OCI-LY7 (cell line): Measurements from ENCODE around the gene KIAA1328. TPM values are rescaled to one million over a fixed set of nuclear protein-coding genes. Genes with fewer than 3 reads are reported as not detected.

Experiments
- BruUV-seq: library from RNA; stranded (reverse); fragments of 400-500 nt; replicated peaks from 2 replicates; lab custom pipeline; 2021; lab: Mats Ljungman, UMichigan
- CTCF ChIA-PET: fragments of 300-600 bp; sonication (Branson Sonifier 250); formaldehyde crosslinking; loops from one replicate; lab custom pipeline; 2022; ENCODE audit warnings: antibody characterized with exemption; ENCODE audit not compliant: unreplicated experiment; lab: Charles Lee
- POLR2A ChIA-PET: fragments of 300-600 bp; sonication (Branson Sonifier 250); formaldehyde crosslinking; loops from one replicate; lab custom pipeline; 2022; ENCODE audit warnings: antibody characterized with exemption; lab: Charles Lee
- DNase-seq: peaks from one replicate; pipeline ENCODE4 v3.0.0-alpha.2; 2015; ENCODE audit warnings: low spot score
- H2AFZ ChIP-seq: fragments of 200-600 bp; sonication (generic), shearing (Covaris generic); 2 replicates; pipeline ENCODE4 v1.6.1; 2014; ENCODE audit warnings: mild to moderate bottlenecking, antibody characterized with exemption, low read length, moderate library complexity
- H3K27ac ChIP-seq: fragments of 200-600 bp; sonication (generic); 2 replicates; pipeline ENCODE4 v1.5.1; 2014; ENCODE audit warnings: mixed run types, low read depth, mild to moderate bottlenecking, moderate library complexity, low read length, inconsistent platforms; ENCODE audit not compliant: poor library complexity, severe bottlenecking
- H3K36me3 ChIP-seq: fragments of 200-600 bp; sonication (generic); 2 replicates; pipeline ENCODE4 v1.6.1; 2014; ENCODE audit warnings: mild to moderate bottlenecking, antibody characterized with exemption, low read length, moderate library complexity, mixed read lengths; ENCODE audit not compliant: insufficient read depth
- H3K4me1 ChIP-seq: fragments of 200-600 bp; sonication (generic); 2 replicates; pipeline ENCODE4 v1.5.1; 2014; ENCODE audit warnings: mild to moderate bottlenecking, low read length; ENCODE audit not compliant: insufficient read depth, poor library complexity, severe bottlenecking
- H3K4me2 ChIP-seq: fragments of 200-600 bp; sonication (generic); 2 replicates; pipeline ENCODE4 v1.6.1; 2014; ENCODE audit warnings: mild to moderate bottlenecking, low read length
- H3K4me3 ChIP-seq: fragments of 200-600 bp; sonication (generic); 2 replicates; pipeline ENCODE4 v1.5.1; 2014; ENCODE audit warnings: mild to moderate bottlenecking, low read depth, low read length; ENCODE audit not compliant: poor library complexity, severe bottlenecking
- H3K79me2 ChIP-seq: fragments of 200-600 bp; sonication (generic); 2 replicates; pipeline ENCODE4 v1.6.1; 2016; ENCODE audit warnings: low read depth, mild to moderate bottlenecking, low read length, moderate library complexity, mixed read lengths; ENCODE audit not compliant: insufficient read depth
- H3K9me2 ChIP-seq: fragments of 200-600 bp; sonication (generic); 2 replicates; pipeline ENCODE4 v1.6.1; 2016; ENCODE audit warnings: mild to moderate bottlenecking, low read length, mixed read lengths; ENCODE audit not compliant: insufficient read depth
- H3K9me3 ChIP-seq: fragments of 200-600 bp; sonication (generic); 2 replicates; pipeline ENCODE4 v1.6.1; 2014; ENCODE audit warnings: mild to moderate bottlenecking, mixed run types, low read length, mixed read lengths
- H4K20me1 ChIP-seq: fragments of 200-600 bp; sonication (generic); 2 replicates; pipeline ENCODE4 v1.6.1; 2014; ENCODE audit warnings: mild to moderate bottlenecking, antibody characterized with exemption, low read length, moderate library complexity, mixed read lengths; ENCODE audit not compliant: insufficient read depth
- EZH2phosphoT487 ChIP-seq: fragments of 200-600 bp; sonication (generic); IDR thresholded peaks from 2 replicates; pipeline ENCODE4 v1.6.1; 2018; ENCODE audit warnings: low read depth, borderline replicate concordance, mild to moderate bottlenecking, mixed run types, antibody characterized with exemption, low read length, moderate library complexity, mixed read lengths
- intact Hi-C: fragments of 100-400 bp; cut with micrococcal nuclease; formaldehyde crosslinking; loops from one replicate; pipeline ENCODE4 v1.10.0; 2022; ENCODE audit not compliant: unreplicated experiment
- total RNA-seq, 2 experiments: library from RNA; depleted of rRNA in 1 of 2; stranded (reverse); fragments of >200 nt in 1 of 2; shearing (Covaris generic) in 1 of 2; gene quantifications; 2 replicates each; pipeline ENCODE4 v1.2.3, GENCODE V29; 2014 to 2022
- TF ChIP-seq, protein P1 (sequence below): fragments of 200-600 bp; sonication (generic); conservative IDR thresholded peaks from 2 replicates; pipeline ENCODE4 v1.5.1; 2014; ENCODE audit warnings: mild to moderate bottlenecking, antibody characterized with exemption, low read length, moderate library complexity, mixed read lengths

Gene KIAA1328
- total RNA-seq, 2 experiments from 2014 or later, result 3.0 to 5.8 TPM

DNA sequence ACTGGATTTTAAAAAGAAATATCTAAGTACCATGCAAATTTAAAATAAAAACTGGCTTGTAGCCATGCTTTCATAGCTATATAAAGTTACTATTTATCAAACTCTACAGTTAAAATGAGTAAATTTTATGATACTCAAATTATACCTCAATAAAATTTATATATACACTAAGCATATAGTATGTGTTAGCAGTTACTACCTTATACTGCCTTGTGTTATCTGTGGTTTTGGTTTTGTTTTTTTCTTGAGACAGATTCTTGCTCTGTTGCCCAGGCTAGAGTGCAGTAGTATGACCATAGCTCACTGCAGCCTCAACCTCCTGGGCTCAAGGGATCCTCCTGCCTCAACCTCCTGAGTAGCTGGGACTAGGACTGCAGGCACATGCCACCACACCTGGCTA lies 342.1 kb downstream of the KIAA1328 start:
- POLR2A ChIA-PET, result interaction anchor here (0.7 kb wide), 1 partner anchor 70 kb away, joined by 4 read pairs; no protein-coding TSS in a partner anchor
- Histone ChIP-seq H3K27ac (no peak overlapping the region), H3K79me2 (no peaks in the 10 kb centered on the region), H2AFZ (no peak overlapping the region), H3K36me3 (no peaks in the 10 kb centered on the region), H3K9me3 (no peaks in the 10 kb centered on the region), H3K4me3 (no peak overlapping the region), H3K4me2 (no peak overlapping the region), H3K9me2 (no peaks in the 10 kb centered on the region), H3K4me1 (no peaks in the 10 kb centered on the region), H4K20me1 (no peaks in the 10 kb centered on the region)
- CTCF ChIA-PET, result no interaction called here
- intact Hi-C loops, result no loop called here
- TF ChIP-seq, protein P1, sequence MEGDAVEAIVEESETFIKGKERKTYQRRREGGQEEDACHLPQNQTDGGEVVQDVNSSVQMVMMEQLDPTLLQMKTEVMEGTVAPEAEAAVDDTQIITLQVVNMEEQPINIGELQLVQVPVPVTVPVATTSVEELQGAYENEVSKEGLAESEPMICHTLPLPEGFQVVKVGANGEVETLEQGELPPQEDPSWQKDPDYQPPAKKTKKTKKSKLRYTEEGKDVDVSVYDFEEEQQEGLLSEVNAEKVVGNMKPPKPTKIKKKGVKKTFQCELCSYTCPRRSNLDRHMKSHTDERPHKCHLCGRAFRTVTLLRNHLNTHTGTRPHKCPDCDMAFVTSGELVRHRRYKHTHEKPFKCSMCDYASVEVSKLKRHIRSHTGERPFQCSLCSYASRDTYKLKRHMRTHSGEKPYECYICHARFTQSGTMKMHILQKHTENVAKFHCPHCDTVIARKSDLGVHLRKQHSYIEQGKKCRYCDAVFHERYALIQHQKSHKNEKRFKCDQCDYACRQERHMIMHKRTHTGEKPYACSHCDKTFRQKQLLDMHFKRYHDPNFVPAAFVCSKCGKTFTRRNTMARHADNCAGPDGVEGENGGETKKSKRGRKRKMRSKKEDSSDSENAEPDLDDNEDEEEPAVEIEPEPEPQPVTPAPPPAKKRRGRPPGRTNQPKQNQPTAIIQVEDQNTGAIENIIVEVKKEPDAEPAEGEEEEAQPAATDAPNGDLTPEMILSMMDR, result no peak
- no peak for TF ChIP-seq EZH2phosphoT487
- BruUV-seq, result no TSS peak
- DNase-seq, result no peak

DNA sequence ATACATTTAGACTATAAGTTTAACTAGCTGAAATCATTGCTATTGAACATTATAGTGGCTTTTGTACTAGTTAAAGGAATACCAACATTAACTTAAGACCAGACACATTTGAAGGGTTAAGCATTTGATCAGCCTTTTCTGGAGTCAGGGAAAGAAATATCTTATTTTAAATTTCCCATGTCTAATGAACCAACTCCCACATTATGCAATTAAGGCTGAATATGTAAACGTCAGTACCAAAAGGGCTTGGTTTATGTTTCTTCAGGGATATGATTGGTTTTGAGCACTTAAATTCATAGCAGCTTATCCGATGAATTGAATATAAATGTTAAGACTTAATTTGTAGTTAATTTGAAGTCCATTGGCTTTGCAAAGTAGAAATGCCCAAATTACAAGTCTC lies 344.5 kb downstream of the KIAA1328 start:
- H3K4me3 ChIP-seq, result no peak overlapping the region
- intact Hi-C loops, result no loop called here
- no peak overlapping the region for H2AFZ ChIP-seq
- H4K20me1 ChIP-seq, result no peaks in the 10 kb centered on the region
- DNase-seq, result no peak
- no peaks in the 10 kb centered on the region for H3K9me2 ChIP-seq
- no peaks in the 10 kb centered on the region for H3K4me1 ChIP-seq
- no peaks in the 10 kb centered on the region for H3K9me3 ChIP-seq
- H3K36me3 ChIP-seq, result no peaks in the 10 kb centered on the region
- no peaks in the 10 kb centered on the region for H3K79me2 ChIP-seq
- CTCF ChIA-PET, result no interaction called here
- H3K4me2 ChIP-seq, result no peak overlapping the region
- BruUV-seq, result no TSS peak
- POLR2A ChIA-PET, result no interaction called here
- no peak for TF ChIP-seq EZH2phosphoT487
- no peak overlapping the region for H3K27ac ChIP-seq

DNA sequence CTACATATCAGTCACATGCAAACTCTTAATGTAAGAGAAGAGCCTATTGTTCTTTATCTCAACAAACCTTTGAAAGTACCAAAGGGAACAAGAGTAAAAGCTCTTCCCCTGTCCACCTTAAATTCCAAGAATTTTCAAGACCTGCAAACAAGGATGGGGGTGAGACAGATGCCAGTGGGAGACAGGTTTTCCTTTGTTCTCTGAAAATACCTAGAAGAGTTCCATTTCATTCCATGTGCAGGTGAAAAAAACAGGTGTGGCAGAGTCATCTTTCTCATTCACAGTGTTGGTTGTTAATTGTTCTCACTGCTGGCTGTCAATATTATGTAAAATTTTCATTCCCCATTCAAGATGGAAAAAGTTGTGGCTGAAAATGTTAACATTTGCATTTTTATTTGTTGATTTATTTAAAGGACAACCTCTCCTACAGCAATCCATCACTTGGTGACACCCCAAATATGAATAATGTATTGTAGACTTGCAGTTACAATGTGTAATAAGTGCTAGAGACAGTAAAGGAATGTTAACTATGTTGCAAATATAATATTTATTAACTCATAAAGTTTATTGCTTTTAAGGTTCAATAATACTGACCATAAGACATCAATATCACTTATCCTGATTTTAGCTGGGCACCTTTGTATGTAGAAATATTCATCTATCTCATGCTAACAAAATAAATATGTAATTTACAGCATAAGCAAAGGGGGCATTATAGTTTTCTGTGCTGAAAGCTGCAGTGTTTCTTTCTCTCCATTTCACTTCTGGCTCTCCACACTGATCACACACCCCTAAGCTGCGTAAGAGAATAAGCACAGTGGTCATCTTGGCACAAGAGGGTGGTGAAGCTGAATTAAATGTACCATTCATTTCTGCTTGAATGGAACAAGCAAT lies 347.0 kb downstream of the KIAA1328 start:
- H2AFZ ChIP-seq, result no peak overlapping the region
- H3K4me1 ChIP-seq, result no peaks in the 10 kb centered on the region
- no TSS peak for BruUV-seq
- intact Hi-C loops, result no loop called here
- H3K36me3 ChIP-seq, result no peaks in the 10 kb centered on the region
- no peak overlapping the region for H3K4me2 ChIP-seq
- ChIA-PET POLR2A (no interaction called here), CTCF (no interaction called here)
- no peaks in the 10 kb centered on the region for H3K9me2 ChIP-seq
- H3K79me2 ChIP-seq, result no peaks in the 10 kb centered on the region
- no peaks in the 10 kb centered on the region for H4K20me1 ChIP-seq
- no peak for TF ChIP-seq EZH2phosphoT487
- TF ChIP-seq, protein P1, result no peak
- no peaks in the 10 kb centered on the region for H3K9me3 ChIP-seq
- DNase-seq, result no peak
- no peak overlapping the region for H3K27ac ChIP-seq
- H3K4me3 ChIP-seq, result no peak overlapping the region
